Heart left ventricle (tissue), 13 donors: ENCODE results near the gene NALCN.

Experiments
- CTCF ChIP-seq, 12 donors: fragments of 200-600 bp; sonication (generic) in 4 of 12; IDR thresholded peaks; one replicate each; pipeline versions ENCODE4 v1.5.0 to v1.8.0; 2018 to 2022; ENCODE audit warnings: antibody characterized with exemption in 12 of 12, mild to moderate bottlenecking in 5 of 12
- POLR2A ChIP-seq, 2 donors: fragments of 450-650 bp; IDR thresholded peaks; one replicate each; pipeline ENCODE4 v1.6.1; 2017; ENCODE audit warnings: antibody characterized with exemption in 2 of 2, mild to moderate bottlenecking in 2 of 2, moderate library complexity in 2 of 2
- donor health status: ischemic (EF 13 %, LVEDD 7.1; RV severe dilation, severe dysfunction).
- donor health status: DM: no; HTN: yes; CAD: no.
- donor health status: DM: no; HTN: no; CAD: no.
- donor health status: ischemic (EF 25% LVEDD 6.9; RV normal size, moderate dysfunction).
- donor health status: ischemic (EF 25% LVEDD 5.7; RV mildly dilated, moderate dysfunction).
- donor health status: ischemic (EF 35%, LVEDD 5.7; RV mildly dilated, moderate dysfunction).
- donor health status: nonischemic (EF 11% LVEDD 7.7; RV severe dilation, severe dysfunction).
- donor health status: DM: yes; HTN: yes; CAD: no.
- donor health status: PGD.
- donor health status: ischemic (EF 29% LVEDD 5.4; RV normal size, mild dysfunction).
- donor health status: nonischemic (EF 23%, LVEDD 6.1; RV moderate dilation, normal function).

GRCh38 chr13:101098873-101099272 is 317.4 kb downstream of the NALCN start:
- TF ChIP-seq CTCF (IDR thresholded peaks at IDR 0.05) (no peak), POLR2A (IDR thresholded peaks at IDR 0.05) (no peak)
